ENCODE results near the gene CCR4. TPM values are rescaled to one million over a fixed set of nuclear protein-coding genes. Genes with fewer than 3 reads are reported as not detected.

The CCR4 gene
- total and polyA plus RNA-seq, 9 of the 15 experiments (the other 6 are each of a cell fraction or from before 2014, with no cell fraction given): 0.04 to 0.47 (median 0.25) TPM; not detected in 1

- BruUV-seq (replicated peaks): no TSS peak
- WGBS (ENCODE audit: insufficient coverage, low coverage, missing lambda C conversion rate): 43% methylated on average over 5 of the region's 5 CpGs
- ATAC-seq: peak; percentile 55
Observed at GRCh38 chr3:32946973-32947788, 4.3 kb upstream of the CCR4 start.

More at GRCh38 chr3:32946973-32947788, 4.3 kb upstream of the CCR4 start:
- H3K9ac ChIP-seq (ENCODE audit: insufficient read depth in 1 of 2, low read depth in 2 of 2, low read length in 2 of 2): no peak overlapping the region
- 0 out of 2 replicates have a peak, but pooled peaks have one; percentile 10 for TF ChIP-seq USF1 (CRISPR knock-in tag; IDR thresholded peaks at IDR 0.05)
- TF ChIP-seq SPI1 (IDR thresholded peaks at IDR 0.05; ENCODE audit: borderline replicate concordance, low read depth, low read length): peak; percentile 86
- 0 out of 2 replicates have a peak, but pooled peaks have one; percentile 14 for TF ChIP-seq ZNF253 (CRISPR knock-in tag; conservative IDR thresholded peaks at IDR 0.05)
- TF ChIP-seq ZSCAN32 (CRISPR knock-in tag; IDR thresholded peaks at IDR 0.05): no peak
- H3K4me3 ChIP-seq: no peak overlapping the region
- no peaks in the 10 kb centered on the region for H3K36me3 ChIP-seq (ENCODE audit: control insufficient read depth, insufficient read depth, low read length)
- FAIRE-seq: no peak
- CTCF ChIA-PET (ENCODE audit: low intra/inter-chr PET ratio): interaction anchor here (1.3 to 2.5 kb wide), 3 partner anchors 128 to 427 kb away, joined by 6 to 19 read pairs (median 11); no protein-coding TSS in a partner anchor
- POLR2A ChIA-PET: interaction anchor here (0.6 to 1.2 kb wide), 2 partner anchors 61 to 425 kb away, joined by 4 read pairs; no protein-coding TSS in a partner anchor
- H3K9me3 ChIP-seq (replicated peaks; ENCODE audit: control insufficient read depth, insufficient read depth, low read depth, low read length): no peaks in the 10 kb centered on the region
- H3K27me3 ChIP-seq (ENCODE audit: control insufficient read depth in 2 of 2, insufficient read depth in 2 of 2, low read length in 2 of 2): no peaks in the 10 kb centered on the region
- H4K20me1 ChIP-seq (replicated peaks; ENCODE audit: control insufficient read depth, insufficient read depth, low read length): no peaks in the 10 kb centered on the region
- intact Hi-C loops (cut with micrococcal nuclease) (loop anchor here (1.0 to 10.0 kb wide), 9 partner anchors 59 to 840 kb away; no protein-coding TSS in a partner anchor), in situ Hi-C loops (cut with MboI) (no loop called here)
- H3K4me2 ChIP-seq (ENCODE audit: insufficient read depth, low read length): no peak overlapping the region
- H3K9me1 ChIP-seq (ENCODE audit: control insufficient read depth, insufficient read depth, low read length): no peaks in the 10 kb centered on the region
- no peaks in the 10 kb centered on the region for H3K79me2 ChIP-seq (ENCODE audit: control insufficient read depth, insufficient read depth, low read length)
- H2AFZ ChIP-seq (ENCODE audit: low read depth, low read length): peak overlapping the region; percentile 73
- DNase-seq (ENCODE audit: extremely low read depth in 1 of 4, low spot score in 3 of 4): no peak
- H3K27ac ChIP-seq (ENCODE audit: extremely low read depth, low read depth, low read length): no peak overlapping the region
- H3K4me1 ChIP-seq (replicated peaks in 1 of 2; ENCODE audit: control insufficient read depth in 2 of 2, insufficient read depth in 2 of 2, low read length in 2 of 2): peaks cover 3 to 10% of the 10 kb centered on the region in 2 experiments; a peak in 3 of 5 replicates

All from K562 (cell line).